GM11168 (cell line): ENCODE results near the gene SMARCD2.
"Not testable (repeated sequence)": the region's sequence is repeated elsewhere in the genome, so short reads cannot be mapped to it uniquely, and the experiment has no call there.

Source experiments
- in situ Hi-C: fragments of 300-500 bp; cut with MboI; formaldehyde crosslinking; loops from one replicate; pipeline ENCODE4 v1.12.0; 2022; ENCODE audit warnings: low sequenced_read_pairs; ENCODE audit not compliant: unreplicated experiment

SMARCD2 gene

GRCh38 chr17:63816669-63817068, 25.8 kb downstream of the SMARCD2 start:
- in situ Hi-C loops = no loop called here

- in situ Hi-C loops = no loop called here
These were observed 26.4 kb downstream of the SMARCD2 start for GRCh38 chr17:63816123-63816522.

- in situ Hi-C loops = no loop called here
These were observed 32.5 kb downstream of the SMARCD2 start for GRCh38 chr17:63809970-63810369.

GRCh38 chr17:63805591-63805990, 36.9 kb downstream of the SMARCD2 start:
- in situ Hi-C loops = no loop called here

DNA sequence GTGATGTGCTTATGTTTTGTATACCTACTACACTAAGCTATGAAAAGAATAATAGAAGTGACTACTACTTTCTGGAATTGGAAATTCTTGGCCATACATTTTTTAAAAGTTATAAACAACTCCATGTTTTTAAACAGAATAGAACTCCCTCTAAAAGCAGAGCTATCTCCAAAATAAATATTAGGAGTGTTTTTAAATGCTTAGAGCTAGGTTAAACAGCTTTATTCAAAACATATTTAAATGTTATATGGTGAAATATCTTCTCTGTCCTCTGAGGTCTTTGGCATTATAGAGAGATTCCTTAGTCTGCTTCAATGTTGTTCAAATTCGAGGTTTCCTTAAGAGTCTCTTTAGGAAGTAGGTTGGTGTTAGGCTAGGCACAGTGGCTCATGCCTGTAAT, 38.2 kb downstream of the SMARCD2 start:
- in situ Hi-C loops = no loop called here

DNA sequence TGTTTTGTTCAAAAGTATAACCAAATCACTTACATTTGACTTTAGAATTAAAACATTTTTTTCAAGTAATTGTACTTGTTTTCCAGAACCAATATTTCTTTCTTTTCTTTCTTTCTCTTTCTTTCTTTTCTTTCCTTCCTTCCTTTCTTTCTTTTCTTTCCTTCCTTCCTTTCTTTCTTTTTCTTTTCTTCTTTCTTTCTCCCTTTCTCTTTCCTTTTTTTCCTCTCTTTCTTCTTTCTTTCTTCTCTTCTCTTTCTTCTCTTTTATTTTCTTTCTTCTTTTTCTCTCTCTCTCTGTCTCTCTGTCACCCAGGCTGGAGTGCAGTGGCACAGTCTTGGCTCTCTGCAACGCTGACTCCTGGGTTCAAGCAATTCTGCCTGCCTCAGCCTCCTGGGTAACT, 41.7 kb downstream of the SMARCD2 start:
- in situ Hi-C loops = no loop called here

DNA sequence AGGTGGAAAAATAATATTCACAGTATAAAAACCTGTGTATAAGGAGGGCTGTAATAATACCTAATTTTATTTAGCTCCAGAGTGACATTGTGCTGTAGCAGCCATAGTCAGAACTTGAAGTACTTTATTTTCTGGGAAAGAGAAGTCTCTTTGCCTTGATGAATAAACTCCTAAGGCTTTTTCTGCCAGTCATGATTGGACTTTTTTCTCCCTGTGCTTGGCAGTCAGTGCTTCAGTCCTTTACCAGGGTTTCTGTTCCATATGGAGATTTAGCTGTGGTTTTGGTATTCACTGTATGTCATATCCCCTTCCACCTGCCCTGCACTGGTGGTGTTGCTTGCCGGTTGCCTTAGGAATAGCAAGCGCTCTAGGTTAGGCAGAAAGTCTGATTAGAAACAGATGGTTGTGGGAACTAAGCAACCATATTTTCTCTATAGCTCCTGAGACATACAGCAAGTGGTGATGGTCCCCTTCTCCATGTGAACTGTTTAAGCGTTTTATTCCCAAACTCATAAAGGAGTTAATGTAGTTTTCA, 43.8 kb downstream of the SMARCD2 start:
- in situ Hi-C loops = no loop called here

DNA sequence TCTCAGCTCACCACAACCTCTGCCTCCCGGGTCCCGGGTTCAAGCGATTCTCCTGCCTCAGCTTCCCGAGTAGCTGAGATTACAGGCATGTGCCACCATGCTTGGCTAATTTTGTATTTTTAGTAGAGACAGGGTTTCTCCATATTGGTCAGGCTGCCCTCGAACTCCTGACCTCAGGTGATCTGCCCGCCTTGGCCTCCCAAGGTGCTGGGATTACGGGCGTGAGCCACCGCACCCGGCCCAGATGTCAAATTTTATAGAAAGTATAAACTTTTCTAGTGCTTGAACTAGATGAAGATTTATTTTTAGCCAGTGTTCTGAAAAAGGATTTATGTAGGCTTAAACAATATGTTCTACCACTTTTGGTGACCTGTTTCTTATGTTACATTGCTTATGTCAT, 46.1 kb downstream of the SMARCD2 start:
- in situ Hi-C loops = not testable (repeated sequence)

GRCh38 chr17:63792055-63792729, 50.3 kb downstream of the SMARCD2 start:
- in situ Hi-C loops = no loop called here

DNA sequence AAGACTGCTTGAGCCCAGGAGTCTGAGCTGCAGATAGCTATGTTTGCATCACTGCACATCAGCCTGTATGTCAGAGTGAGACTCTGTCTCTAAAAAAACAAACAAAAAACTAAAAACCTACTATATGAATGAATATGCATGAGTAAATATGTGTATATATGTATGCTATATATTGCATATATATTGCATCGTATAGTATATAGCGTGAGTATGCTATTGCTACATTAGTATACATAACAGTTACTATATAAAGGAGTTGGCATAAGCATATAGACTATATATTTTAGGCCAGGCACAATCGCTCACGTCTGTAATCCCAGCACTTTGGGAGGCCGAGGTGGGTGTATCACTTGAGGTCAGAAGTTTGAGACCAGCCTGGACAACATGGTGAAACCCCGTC, 52.4 kb downstream of the SMARCD2 start:
- in situ Hi-C loops = no loop called here

GRCh38 chr17:63786971-63787711, 55.3 kb downstream of the SMARCD2 start:
- in situ Hi-C loops = no loop called here

DNA sequence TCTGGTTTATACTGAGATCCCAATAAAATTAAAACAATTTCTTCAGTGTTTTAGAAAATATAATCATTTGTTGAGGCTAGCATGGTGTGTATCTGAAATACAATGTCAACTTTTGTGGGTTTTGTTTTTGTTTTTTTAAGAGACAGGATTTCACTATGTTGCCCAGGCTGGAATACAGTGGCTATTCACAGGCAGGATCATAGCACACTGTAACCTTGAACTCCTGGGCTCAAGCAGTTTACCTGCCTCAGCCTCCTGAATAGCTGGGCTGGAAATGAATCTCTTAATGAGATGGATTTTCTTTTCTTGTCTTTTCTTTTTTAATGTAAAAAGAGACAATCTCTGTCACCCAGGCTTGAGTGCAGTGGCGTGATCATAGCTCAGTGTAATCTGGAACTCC, 56.4 kb downstream of the SMARCD2 start:
- in situ Hi-C loops = no loop called here

- in situ Hi-C loops = no loop called here
These were observed 56.9 kb downstream of the SMARCD2 start for GRCh38 chr17:63785556-63785955.

GRCh38 chr17:63783522-63783921, 59.0 kb downstream of the SMARCD2 start:
- in situ Hi-C loops = no loop called here
